Rectal smooth muscle tissue (tissue), 1 donor: ENCODE data around the gene RAB24.
"Not testable (repeated sequence)": the region's sequence is repeated elsewhere in the genome, so short reads cannot be mapped to it uniquely, and the experiment has no call there.

Source experiments
- H3K27ac ChIP-seq: one replicate; pipeline ENCODE4 v1.7.0; 2013; ENCODE audit warnings: low read depth, low read length, inconsistent platforms
- H3K27me3 ChIP-seq: one replicate; pipeline ENCODE4 v1.7.0; 2013; ENCODE audit warnings: low read length; ENCODE audit not compliant: control insufficient read depth, insufficient read depth
- H3K36me3 ChIP-seq: one replicate; pipeline ENCODE4 v1.7.0; 2013; ENCODE audit warnings: low read length; ENCODE audit not compliant: control insufficient read depth, insufficient read depth
- H3K4me1 ChIP-seq: one replicate; pipeline ENCODE4 v1.7.0; 2013; ENCODE audit warnings: low read length; ENCODE audit not compliant: control insufficient read depth, insufficient read depth
- H3K4me3 ChIP-seq: one replicate; pipeline ENCODE4 v1.7.0; 2013; ENCODE audit warnings: low read length
- H3K9ac ChIP-seq: one replicate; pipeline ENCODE4 v1.7.0; 2013; ENCODE audit warnings: low read length

RAB24 gene

GRCh38 chr5:177303121-177303924, at the start of gene RAB24, which contains the start of gene PRELID1:
Gene RAB24, minus strand, starts transcription at chr5:177303719. Its CDS starts 431 bp downstream, at chr5:177303288.
Gene PRELID1, plus strand, starts transcription at chr5:177303799. Its CDS starts 187 bp downstream, at chr5:177303986.
- H3K4me3 ChIP-seq: peak within 1 kb of the TSS; percentile 94
- H3K4me1 ChIP-seq: peaks cover 26% of the 10 kb centered on the region
- peak within 1 kb of the TSS; percentile 77 for H3K27ac ChIP-seq
- H3K9ac ChIP-seq: peak within 1 kb of the TSS; percentile 80
- no peaks in the 10 kb centered on the region for H3K27me3 ChIP-seq
- H3K36me3 ChIP-seq: peaks cover 14% of the 10 kb centered on the region

GRCh38 chr5:177353093-177353492, 49.6 kb upstream of the RAB24 start:
- no peak overlapping the region for H3K9ac ChIP-seq
- no peak overlapping the region for H3K4me3 ChIP-seq
- no peak overlapping the region for H3K27ac ChIP-seq
- peaks cover 9% of the 10 kb centered on the region for H3K4me1 ChIP-seq
- no peaks in the 10 kb centered on the region for H3K36me3 ChIP-seq
- H3K27me3 ChIP-seq: no peaks in the 10 kb centered on the region

GRCh38 chr5:177351392-177352329, 48.1 kb upstream of the RAB24 start, which contains the start of gene LMAN2:
Gene LMAN2, minus strand, starts transcription at chr5:177351668. Its CDS starts 21 bp downstream, at chr5:177351647.
- Histone ChIP-seq H3K27me3 (no peaks in the 10 kb centered on the region), H3K9ac (peak within 1 kb of the TSS; percentile 91), H3K27ac (peak within 1 kb of the TSS; percentile 97), H3K36me3 (peaks cover 7% of the 10 kb centered on the region), H3K4me1 (peaks cover 9% of the 10 kb centered on the region), H3K4me3 (peak within 1 kb of the TSS; percentile 91)

- Histone ChIP-seq H3K4me3 (peak overlapping the region; percentile 91), H3K27ac (peak overlapping the region; percentile 97), H3K27me3 (no peaks in the 10 kb centered on the region), H3K9ac (peak overlapping the region; percentile 91), H3K4me1 (peaks cover 9% of the 10 kb centered on the region), H3K36me3 (peaks cover 7% of the 10 kb centered on the region)
Observed at GRCh38 chr5:177350776-177351391, 47.4 kb upstream of the RAB24 start.

- Histone ChIP-seq H3K9ac (no peak overlapping the region), H3K4me1 (peaks cover 9% of the 10 kb centered on the region), H3K27ac (no peak overlapping the region), H3K36me3 (peaks cover 7% of the 10 kb centered on the region), H3K4me3 (no peak overlapping the region), H3K27me3 (no peaks in the 10 kb centered on the region)
Observed at GRCh38 chr5:177349762-177350161, 46.2 kb upstream of the RAB24 start.

GRCh38 chr5:177349362-177349647, 45.8 kb upstream of the RAB24 start:
- Histone ChIP-seq H3K27ac (no peak overlapping the region), H3K36me3 (peaks cover 7% of the 10 kb centered on the region), H3K4me3 (no peak overlapping the region), H3K4me1 (peaks cover 9% of the 10 kb centered on the region), H3K9ac (no peak overlapping the region), H3K27me3 (no peaks in the 10 kb centered on the region)

- H3K27me3 ChIP-seq: no peaks in the 10 kb centered on the region
- no peak overlapping the region for H3K9ac ChIP-seq
- no peak overlapping the region for H3K27ac ChIP-seq
- H3K36me3 ChIP-seq: peaks cover 7% of the 10 kb centered on the region
- H3K4me3 ChIP-seq: no peak overlapping the region
- H3K4me1 ChIP-seq: peaks cover 9% of the 10 kb centered on the region
Observed at GRCh38 chr5:177347699-177348098, 44.2 kb upstream of the RAB24 start.

GRCh38 chr5:177346820-177347219, 43.3 kb upstream of the RAB24 start:
- Histone ChIP-seq H3K36me3 (peaks cover 7% of the 10 kb centered on the region), H3K27ac (no peak overlapping the region), H3K9ac (no peak overlapping the region), H3K27me3 (no peaks in the 10 kb centered on the region), H3K4me3 (no peak overlapping the region), H3K4me1 (peaks cover 7% of the 10 kb centered on the region)

- no peak overlapping the region for H3K4me3 ChIP-seq
- no peak overlapping the region for H3K9ac ChIP-seq
- H3K27me3 ChIP-seq: no peaks in the 10 kb centered on the region
- H3K36me3 ChIP-seq: peaks cover 7% of the 10 kb centered on the region
- H3K27ac ChIP-seq: no peak overlapping the region
- H3K4me1 ChIP-seq: no peaks in the 10 kb centered on the region
Observed at GRCh38 chr5:177344891-177345290, 41.4 kb upstream of the RAB24 start.

GRCh38 chr5:177343777-177344176, 40.3 kb upstream of the RAB24 start:
- H3K27ac ChIP-seq: no peak overlapping the region
- H3K36me3 ChIP-seq: peaks cover 7% of the 10 kb centered on the region

GRCh38 chr5:177343000-177343399, 39.5 kb upstream of the RAB24 start:
- not testable (repeated sequence) for H3K36me3 ChIP-seq, H3K4me1 ChIP-seq, H3K27ac ChIP-seq, H3K4me3 ChIP-seq, H3K9ac ChIP-seq, H3K27me3 ChIP-seq

More at GRCh38 chr5:177343777-177344176, 40.3 kb upstream of the RAB24 start:
- Histone ChIP-seq H3K4me3 (no peak overlapping the region), H3K9ac (no peak overlapping the region), H3K4me1 (no peaks in the 10 kb centered on the region), H3K27me3 (no peaks in the 10 kb centered on the region)

GRCh38 chr5:177339107-177339638, 35.7 kb upstream of the RAB24 start:
- no peaks in the 10 kb centered on the region for H3K27me3 ChIP-seq
- H3K4me1 ChIP-seq: no peaks in the 10 kb centered on the region
- H3K4me3 ChIP-seq: no peak overlapping the region
- H3K27ac ChIP-seq: no peak overlapping the region
- no peak overlapping the region for H3K9ac ChIP-seq
- peaks cover 35% of the 10 kb centered on the region for H3K36me3 ChIP-seq
